Testis (tissue), 2 donors: ENCODE results near the gene CRYL1.
"Not testable (repeated sequence)": the region's sequence is repeated elsewhere in the genome, so short reads cannot be mapped to it uniquely, and the experiment has no call there.

Source experiments
- CTCF ChIP-seq, 3 experiments: fragments of 450-650 bp in 2 of 3; fragments of 200-600 bp in 1 of 3; sonication (generic) in 1 of 3; IDR thresholded peaks; one replicate each; pipeline ENCODE4 v1.5.1; 2016 to 2019; ENCODE audit warnings: antibody characterized with exemption in 3 of 3, mild to moderate bottlenecking in 2 of 3, moderate library complexity in 1 of 3
- POLR2A ChIP-seq: fragments of 450-650 bp; IDR thresholded peaks from one replicate; pipeline ENCODE4 v1.6.1; 2017; ENCODE audit warnings: antibody characterized with exemption, mild to moderate bottlenecking, moderate library complexity

GRCh38 chr13:20434210-20434609 is 91.4 kb downstream of the CRYL1 start:
- not testable (repeated sequence) for TF ChIP-seq CTCF (IDR thresholded peaks at IDR 0.05); POLR2A
